ENCODE data around the gene SS18L1.

SS18L1 gene

GRCh38 chr20:62120365-62120762 is 23.2 kb upstream of the SS18L1 start:
- no peak for DNase-seq

- peak in 1 of 2 donors; percentile 65 for DNase-seq
Measured at GRCh38 chr20:62120990-62121775, 22.4 kb upstream of the SS18L1 start.

GRCh38 chr20:62121776-62122653 is 21.6 kb upstream of the SS18L1 start, which contains the start of gene LSM14B:
TSS of gene LSM14B (plus strand) at chr20:62122475. CDS start at chr20:62122667, 192 bp downstream.
- DNase-seq: peak; percentile 91 to 95

- no peak for DNase-seq
Measured at GRCh38 chr20:62122654-62123449, 20.7 kb upstream of the SS18L1 start.

- no peak for DNase-seq
Measured at GRCh38 chr20:62123450-62124118, 20.0 kb upstream of the SS18L1 start.

GRCh38 chr20:62126141-62126540 is 17.4 kb upstream of the SS18L1 start:
- no peak for DNase-seq

GRCh38 chr20:62127799-62128198 is 15.8 kb upstream of the SS18L1 start:
- no peak for DNase-seq

- no peak for DNase-seq
Measured at GRCh38 chr20:62128502-62128901, 15.1 kb upstream of the SS18L1 start.

GRCh38 chr20:62129731-62130531 is 13.6 kb upstream of the SS18L1 start:
- DNase-seq: no peak

- no peak for DNase-seq
Measured at GRCh38 chr20:62131560-62132320, 11.8 kb upstream of the SS18L1 start.

GRCh38 chr20:62132421-62132820 is 11.1 kb upstream of the SS18L1 start:
- no peak for DNase-seq

- DNase-seq: peak in 1 of 2 donors; percentile 14
Measured at GRCh38 chr20:62133051-62133845, 10.3 kb upstream of the SS18L1 start.

- no peak for DNase-seq
Measured at GRCh38 chr20:62133864-62134263, 9.7 kb upstream of the SS18L1 start.

GRCh38 chr20:62134735-62135231 is 8.8 kb upstream of the SS18L1 start:
- no peak for DNase-seq

- DNase-seq: no peak
Measured at GRCh38 chr20:62135573-62136266, 7.8 kb upstream of the SS18L1 start.

- DNase-seq: peak in 1 of 2 donors; percentile 27
Measured at GRCh38 chr20:62136283-62137091, 7.1 kb upstream of the SS18L1 start.

- DNase-seq: no peak
Measured at GRCh38 chr20:62137092-62137384, 6.5 kb upstream of the SS18L1 start.

All from hippocampal formation (tissue), 2 donors.